ENCODE results near the gene PRRC2B.

DNA sequence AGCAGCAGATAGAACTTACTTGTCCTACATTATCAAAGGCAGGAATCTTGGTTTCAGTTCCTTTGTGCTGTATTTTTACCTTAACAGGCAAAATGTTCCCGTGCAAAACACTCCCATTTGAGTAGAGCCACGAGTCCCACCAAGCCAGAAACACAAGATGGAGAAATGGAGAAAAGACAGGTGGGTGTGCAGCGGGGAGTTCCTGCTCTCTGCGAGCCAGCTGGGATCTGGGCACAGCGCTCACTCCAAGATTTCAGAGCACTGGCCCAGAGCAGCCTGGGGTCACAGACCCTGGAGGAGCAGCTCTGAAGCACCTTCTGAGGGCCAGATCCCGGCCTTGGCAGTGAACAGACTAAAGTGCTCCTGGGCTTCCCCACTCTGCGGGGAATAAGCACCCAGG is 134.3 kb downstream of the PRRC2B start:
- TF ChIP-seq EZH2 (IDR thresholded peaks at IDR 0.05; ENCODE audit: insufficient read depth, poor library complexity, severe bottlenecking) (no peak), EZH2phosphoT487 (IDR thresholded peaks at IDR 0.05; ENCODE audit: insufficient read depth, low read depth) (no peak)
